Lower leg skin (tissue), 4 donors: ENCODE data around the gene PDZRN3. TPM values are rescaled to one million over a fixed set of nuclear protein-coding genes. Genes with fewer than 3 reads are reported as not detected.

ENCODE experiments used
- DNase-seq, 2 donors: peaks; one replicate each; pipeline ENCODE4 v3.0.0-alpha.2; 2019; ENCODE audit warnings: low spot score in 2 of 2
- H3K4me3 ChIP-seq: fragments of 200-600 bp; sonication (generic); 2 replicates; pipeline ENCODE4 v1.5.1; 2017; ENCODE audit warnings: mild to moderate bottlenecking, low read depth; ENCODE audit not compliant: poor library complexity, severe bottlenecking
- CTCF ChIP-seq, 3 donors: fragments of 450-650 bp; IDR thresholded peaks; one replicate each; pipeline ENCODE4 v1.5.1; 2016; ENCODE audit warnings: antibody characterized with exemption in 3 of 3, mild to moderate bottlenecking in 3 of 3, moderate library complexity in 2 of 3
- POLR2A ChIP-seq, 2 donors: fragments of 450-650 bp; IDR thresholded peaks; one replicate each; pipeline ENCODE4 v1.6.1; 2016 to 2017; ENCODE audit warnings: antibody characterized with exemption in 2 of 2, mild to moderate bottlenecking in 1 of 2, moderate library complexity in 1 of 2
- WGBS, 2 donors: methylation state at CpG; one replicate each; pipeline ENCODE4 v1.1.5; 2018; 5-methylcytosine and 5-hydroxymethylcytosine counted together
- intact Hi-C: fragments of 100-400 bp; cut with DNase I; formaldehyde crosslinking; loops from one replicate; pipeline ENCODE4 v1.15.0; 2023; ENCODE audit warnings: low total_unique reads
- total RNA-seq, 4 donors: library from RNA; depleted of rRNA; stranded (reverse); fragments of >200 nt; gene quantifications; one replicate each; pipeline ENCODE4 v1.1.0, GENCODE V29; 2016

PDZRN3 gene
- total RNA-seq, 4 donors from 2014 or later, result 9.7 to 29.9 (median 13.4) TPM

- H3K4me3 ChIP-seq, result no peak overlapping the region
- 89 to 93% methylated on average over 8 of the region's 8 CpGs for WGBS, 2 donors
- no peak for DNase-seq
- TF ChIP-seq CTCF (IDR thresholded peaks at IDR 0.05) (no peak), POLR2A (IDR thresholded peaks at IDR 0.05) (no peak)
- intact Hi-C loops, result no loop called here
Measured at GRCh38 chr3:73398084-73398483, 226.7 kb downstream of the PDZRN3 start.

GRCh38 chr3:73394240-73394639 is 230.5 kb downstream of the PDZRN3 start:
- DNase-seq, result no peak
- intact Hi-C loops, result no loop called here
- no peak for TF ChIP-seq POLR2A (IDR thresholded peaks at IDR 0.05)
- TF ChIP-seq CTCF (IDR thresholded peaks at IDR 0.05), result no peak
- no peak overlapping the region for H3K4me3 ChIP-seq
- 69 to 73% methylated on average over 5 of the region's 5 CpGs for WGBS, 2 donors

GRCh38 chr3:73393005-73393404 is 231.7 kb downstream of the PDZRN3 start:
- DNase-seq, result no peak
- TF ChIP-seq CTCF (IDR thresholded peaks at IDR 0.05) (no peak), POLR2A (IDR thresholded peaks at IDR 0.05) (no peak)
- WGBS, 2 donors, result 91 to 96% methylated on average over 9 of the region's 9 CpGs
- no peak overlapping the region for H3K4me3 ChIP-seq
- intact Hi-C loops, result no loop called here

- intact Hi-C loops, result no loop called here
- TF ChIP-seq POLR2A (IDR thresholded peaks at IDR 0.05), result no peak
- TF ChIP-seq CTCF (IDR thresholded peaks at IDR 0.05), result no peak
- 81 to 89% methylated on average over 9 of the region's 9 CpGs for WGBS, 2 donors
- H3K4me3 ChIP-seq, result no peak overlapping the region
- no peak for DNase-seq
Measured at GRCh38 chr3:73391984-73392383, 232.8 kb downstream of the PDZRN3 start.

- intact Hi-C loops, result no loop called here
- H3K4me3 ChIP-seq, result no peak overlapping the region
- TF ChIP-seq CTCF (IDR thresholded peaks at IDR 0.05) (no peak), POLR2A (IDR thresholded peaks at IDR 0.05) (no peak)
- 76 to 89% methylated on average over 1 of the region's 1 CpG for WGBS, 2 donors
- no peak for DNase-seq
Measured at GRCh38 chr3:73389928-73390327, 234.8 kb downstream of the PDZRN3 start.

GRCh38 chr3:73389117-73389813 is 235.5 kb downstream of the PDZRN3 start:
- no peak for DNase-seq
- H3K4me3 ChIP-seq, result no peak overlapping the region
- intact Hi-C loops, result no loop called here
- 63 to 66% methylated on average over 10 of the region's 10 CpGs for WGBS, 2 donors
- no peak for TF ChIP-seq CTCF (IDR thresholded peaks at IDR 0.05)
- no peak for TF ChIP-seq POLR2A (IDR thresholded peaks at IDR 0.05)
